ENCODE results near the gene RPL18A.

Gene RPL18A

DNA sequence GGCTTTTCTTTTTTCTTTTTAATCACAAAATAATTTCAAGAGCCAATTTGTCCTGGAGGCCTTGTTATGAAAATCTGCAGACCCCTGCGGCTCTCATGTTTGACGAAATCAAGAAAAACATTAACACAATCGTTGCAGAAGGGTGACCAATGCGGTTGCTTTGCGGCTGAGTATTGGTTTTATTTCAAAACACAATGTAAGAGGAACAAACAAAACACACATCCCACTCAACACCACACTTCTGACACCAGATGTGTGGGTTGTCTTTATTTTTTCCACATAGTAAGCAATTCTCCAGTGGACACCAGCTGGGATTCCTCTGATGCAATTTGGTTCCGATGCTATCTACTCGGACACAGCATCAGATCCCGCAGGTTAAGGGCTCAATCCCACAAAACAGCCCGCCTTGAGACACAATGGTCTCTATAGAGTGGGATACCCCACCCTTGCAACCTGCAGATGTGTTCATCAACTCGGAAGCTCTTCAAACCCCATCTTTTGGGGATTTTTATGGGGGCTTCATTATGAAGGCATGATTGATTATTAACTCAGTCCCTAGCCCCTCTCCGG is 51.2 kb downstream of the RPL18A start:
- DNase-seq = no peak

Data from activated CD4-positive, alpha-beta T cell treated with anti-CD3 and anti-CD28 coated beads, Interleukin-2, Interleukin-6, amounts not matched to agents 100 ng/mL and 50 ng/mL, durations not matched to agents 16 hours and 8 hours (primary cell).